ENCODE measurements around the gene RC3H2. TPM values are rescaled to one million over a fixed set of nuclear protein-coding genes. Genes with fewer than 3 reads are reported as not detected.
"Not testable (repeated sequence)": the region's sequence is repeated elsewhere in the genome, so short reads cannot be mapped to it uniquely, and the experiment has no call there.

RC3H2 gene
- polyA plus RNA-seq, 4 donors = 39.9 to 49.2 (median 43.7) TPM

GRCh38 chr9:122809261-122809660 is 95.9 kb downstream of the RC3H2 start:
- not testable (repeated sequence) for DNase-seq (ENCODE audit: low read depth in 4 of 4, low spot score in 2 of 4)

- DNase-seq (ENCODE audit: low read depth in 4 of 4, low spot score in 2 of 4) = no peak
Measured at GRCh38 chr9:122808141-122808540, 97.0 kb downstream of the RC3H2 start.

- no peak for DNase-seq (ENCODE audit: low read depth in 4 of 4, low spot score in 2 of 4)
Measured at GRCh38 chr9:122807271-122807900, 97.8 kb downstream of the RC3H2 start.

DNA sequence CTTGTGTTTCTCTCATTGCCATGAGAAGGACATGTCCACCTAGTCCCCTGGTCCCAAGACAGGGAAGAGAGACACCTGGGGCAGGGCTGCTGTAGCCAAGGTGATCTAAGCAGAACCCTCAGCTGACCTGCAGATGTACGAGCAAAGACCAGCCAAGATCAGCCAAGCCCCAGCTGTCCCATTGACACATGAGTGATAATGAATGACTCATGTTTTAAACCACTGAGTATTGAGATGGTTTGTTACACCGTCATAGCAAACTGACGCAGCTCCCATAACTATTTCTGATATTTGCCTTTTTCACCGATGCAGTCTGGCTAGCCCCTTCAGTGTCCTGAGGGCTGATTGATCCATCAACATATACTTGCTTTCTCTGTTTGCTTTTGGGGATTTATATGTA is 98.5 kb downstream of the RC3H2 start:
- no peak for DNase-seq (ENCODE audit: low read depth in 4 of 4, low spot score in 2 of 4)

DNA sequence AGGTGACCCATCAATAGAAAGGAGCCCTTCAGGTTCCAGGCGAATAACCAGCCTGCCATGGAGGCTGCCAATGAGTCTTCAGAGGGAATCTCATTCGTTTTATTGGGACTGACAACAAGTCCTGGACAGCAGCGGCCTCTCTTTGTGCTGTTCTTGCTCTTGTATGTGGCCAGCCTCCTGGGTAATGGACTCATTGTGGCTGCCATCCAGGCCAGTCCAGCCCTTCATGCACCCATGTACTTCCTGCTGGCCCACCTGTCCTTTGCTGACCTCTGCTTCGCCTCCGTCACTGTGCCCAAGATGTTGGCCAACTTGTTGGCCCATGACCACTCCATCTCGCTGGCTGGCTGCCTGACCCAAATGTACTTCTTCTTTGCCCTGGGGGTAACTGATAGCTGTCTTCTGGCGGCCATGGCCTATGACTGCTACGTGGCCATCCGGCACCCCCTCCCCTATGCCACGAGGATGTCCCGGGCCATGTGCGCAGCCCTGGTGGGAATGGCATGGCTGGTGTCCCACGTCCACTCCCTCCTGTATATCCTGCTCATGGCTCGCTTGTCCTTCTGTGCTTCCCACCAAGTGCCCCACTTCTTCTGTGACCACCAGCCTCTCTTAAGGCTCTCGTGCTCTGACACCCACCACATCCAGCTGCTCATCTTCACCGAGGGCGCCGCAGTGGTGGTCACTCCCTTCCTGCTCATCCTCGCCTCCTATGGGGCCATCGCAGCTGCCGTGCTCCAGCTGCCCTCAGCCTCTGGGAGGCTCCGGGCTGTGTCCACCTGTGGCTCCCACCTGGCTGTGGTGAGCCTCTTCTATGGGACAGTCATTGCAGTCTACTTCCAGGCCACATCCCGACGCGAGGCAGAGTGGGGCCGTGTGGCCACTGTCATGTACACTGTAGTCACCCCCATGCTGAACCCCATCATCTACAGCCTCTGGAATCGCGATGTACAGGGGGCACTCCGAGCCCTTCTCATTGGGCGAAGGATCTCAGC is 104.8 kb downstream of the RC3H2 start, which contains the start of gene OR1K1:
Gene OR1K1, plus strand, starts transcription at position 58 of the 995 bp plus-strand sequence. Its CDS starts 0 bp downstream, at position 58.
- DNase-seq (ENCODE audit: low read depth in 4 of 4, low spot score in 2 of 4) = no peak

DNA sequence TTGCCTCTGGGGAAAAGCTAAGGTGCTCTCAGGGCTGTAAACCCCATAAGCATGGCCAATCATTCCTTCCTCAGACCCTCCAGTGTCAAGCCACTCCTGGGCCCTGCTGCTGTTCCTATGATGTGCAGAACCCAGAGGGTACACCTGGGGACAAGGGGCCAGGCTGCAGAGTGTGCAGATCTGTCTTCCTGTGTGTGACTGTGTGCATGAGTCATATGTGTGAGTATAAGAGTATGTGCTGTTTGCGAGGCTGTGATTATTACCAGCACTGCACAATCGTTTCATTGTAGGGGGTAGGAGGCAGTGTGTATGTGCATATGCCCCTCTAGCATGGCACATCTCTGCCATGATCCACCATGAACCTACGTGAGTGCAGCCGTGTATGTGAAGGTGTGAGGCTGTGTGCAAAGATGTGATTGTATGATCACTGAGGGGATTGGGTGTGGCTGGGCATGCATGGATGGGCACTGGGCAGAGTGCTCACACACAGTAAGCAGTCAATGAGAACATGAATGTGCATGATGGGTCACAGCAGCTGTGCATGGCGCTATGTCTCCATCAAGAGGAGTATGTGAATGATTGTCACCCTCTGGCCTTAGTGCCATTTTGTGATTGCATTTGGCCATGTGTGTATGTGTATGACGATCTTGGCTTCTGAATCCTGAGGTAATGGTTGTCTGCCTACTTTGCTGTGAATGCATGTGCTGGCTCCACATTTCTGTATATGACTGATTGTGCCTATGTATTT is 107.7 kb downstream of the RC3H2 start:
- DNase-seq (ENCODE audit: low read depth in 4 of 4, low spot score in 2 of 4) = no peak

Other genes with a start within 250 kb of the RC3H2 start
- not detected for gene OR1B1, start 247.7 kb downstream of the RC3H2 start, polyA plus RNA-seq (ENCODE audit: insufficient read length in 4 of 4)
- gene OR1L1, start 243.6 kb downstream of the RC3H2 start, polyA plus RNA-seq (ENCODE audit: insufficient read length in 4 of 4) = not detected
- gene OR1L3, start 230.2 kb downstream of the RC3H2 start, polyA plus RNA-seq (ENCODE audit: insufficient read length in 4 of 4) = not detected
- not detected for gene OR1L4, start 181.4 kb downstream of the RC3H2 start, polyA plus RNA-seq (ENCODE audit: insufficient read length in 4 of 4)
- not detected for gene OR1L6, start 163.1 kb downstream of the RC3H2 start, polyA plus RNA-seq (ENCODE audit: insufficient read length in 4 of 4)
- gene OR5C1, start 116.4 kb downstream of the RC3H2 start, polyA plus RNA-seq (ENCODE audit: insufficient read length in 4 of 4) = not detected
- not detected for gene OR1K1, start 105.2 kb downstream of the RC3H2 start, polyA plus RNA-seq (ENCODE audit: insufficient read length in 4 of 4)
- 10 to 100 TPM; 31.8 to 39.2 (median 34.8) TPM for gene PDCL, start 76.8 kb downstream of the RC3H2 start, polyA plus RNA-seq (ENCODE audit: insufficient read length in 4 of 4)
- 10 to 100 TPM; 11.7 to 15.2 (median 14.7) TPM for gene ZBTB6, start 8.0 kb upstream of the RC3H2 start, polyA plus RNA-seq (ENCODE audit: insufficient read length in 4 of 4)
- 10 to 100 TPM; 18.2 to 21.4 (median 19.5) TPM for gene ZBTB26, start 26.2 kb upstream of the RC3H2 start, polyA plus RNA-seq (ENCODE audit: insufficient read length in 4 of 4)
- gene RABGAP1, start 35.7 kb upstream of the RC3H2 start, polyA plus RNA-seq (ENCODE audit: insufficient read length in 4 of 4) = 10 to 100 TPM; 52.0 to 76.5 (median 61.5) TPM
- under 1 TPM in 2 of 4 donors, not detected in 2; 0.62 to 0.65 TPM for gene GPR21, start 128.3 kb upstream of the RC3H2 start, polyA plus RNA-seq (ENCODE audit: insufficient read length in 4 of 4)

Measured in left renal cortex interstitium (tissue), 4 donors.